Adrenal gland (tissue), 5 donors: ENCODE measurements around the gene REP15.

Experiments
- POLR2A ChIP-seq, 2 donors: fragments of 450-650 bp; IDR thresholded peaks; one replicate each; pipeline ENCODE4 v1.6.1; 2017; ENCODE audit warnings: antibody characterized with exemption in 2 of 2, mild to moderate bottlenecking in 2 of 2, moderate library complexity in 1 of 2
- TF ChIP-seq, protein P1 (sequence below), 6 experiments: fragments of 450-650 bp in 4 of 6; fragments of 200-600 bp in 2 of 6; sonication (generic) in 1 of 6; IDR thresholded peaks; 1 replicate in 5 of 6; 2 replicates in 1 of 6; pipeline versions ENCODE4 v1.5.1 to v1.8.0; 2016 to 2021; ENCODE audit warnings: antibody characterized with exemption in 6 of 6, mild to moderate bottlenecking in 2 of 6, moderate library complexity in 1 of 6
- donor health status: DM: no; HTN: no; CAD: no.

DNA sequence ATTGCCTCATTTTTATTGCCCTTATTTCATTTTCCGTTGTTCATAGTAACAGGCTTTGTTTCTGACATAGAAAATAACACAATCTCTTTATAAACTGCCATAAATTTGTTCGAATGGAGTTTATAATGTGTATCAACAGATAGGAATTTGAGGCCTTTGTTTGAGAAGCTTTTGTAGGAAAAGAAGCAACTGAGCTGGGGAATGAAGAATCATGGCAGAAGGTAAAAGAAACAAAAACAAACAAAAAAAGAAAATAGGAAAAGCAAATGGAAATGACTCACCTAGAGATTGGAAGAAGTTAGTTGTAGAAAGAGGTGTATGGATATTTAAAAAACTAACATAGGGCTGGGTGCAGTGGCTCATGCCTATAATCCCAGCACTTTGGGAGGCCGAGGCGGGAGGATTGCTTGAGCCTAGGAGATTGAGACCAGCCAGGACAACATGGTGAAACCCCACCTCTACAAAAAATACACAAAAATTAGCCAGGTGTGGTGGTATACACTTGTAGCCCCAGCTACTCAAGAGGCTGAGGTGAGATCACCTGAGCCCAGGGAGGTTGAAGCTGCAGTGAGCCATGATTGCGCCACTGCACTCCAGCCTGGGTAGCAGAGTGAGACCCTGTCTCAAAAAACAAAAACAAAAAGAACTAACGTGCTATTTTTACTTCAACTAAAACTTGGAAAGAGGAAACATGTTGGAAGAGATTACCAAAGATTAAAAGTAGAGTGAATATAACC lies 523 bp upstream of the REP15 start:
- TF ChIP-seq, protein P1, sequence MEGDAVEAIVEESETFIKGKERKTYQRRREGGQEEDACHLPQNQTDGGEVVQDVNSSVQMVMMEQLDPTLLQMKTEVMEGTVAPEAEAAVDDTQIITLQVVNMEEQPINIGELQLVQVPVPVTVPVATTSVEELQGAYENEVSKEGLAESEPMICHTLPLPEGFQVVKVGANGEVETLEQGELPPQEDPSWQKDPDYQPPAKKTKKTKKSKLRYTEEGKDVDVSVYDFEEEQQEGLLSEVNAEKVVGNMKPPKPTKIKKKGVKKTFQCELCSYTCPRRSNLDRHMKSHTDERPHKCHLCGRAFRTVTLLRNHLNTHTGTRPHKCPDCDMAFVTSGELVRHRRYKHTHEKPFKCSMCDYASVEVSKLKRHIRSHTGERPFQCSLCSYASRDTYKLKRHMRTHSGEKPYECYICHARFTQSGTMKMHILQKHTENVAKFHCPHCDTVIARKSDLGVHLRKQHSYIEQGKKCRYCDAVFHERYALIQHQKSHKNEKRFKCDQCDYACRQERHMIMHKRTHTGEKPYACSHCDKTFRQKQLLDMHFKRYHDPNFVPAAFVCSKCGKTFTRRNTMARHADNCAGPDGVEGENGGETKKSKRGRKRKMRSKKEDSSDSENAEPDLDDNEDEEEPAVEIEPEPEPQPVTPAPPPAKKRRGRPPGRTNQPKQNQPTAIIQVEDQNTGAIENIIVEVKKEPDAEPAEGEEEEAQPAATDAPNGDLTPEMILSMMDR (IDR thresholded peaks at IDR 0.05), result no peak
- no peak for TF ChIP-seq POLR2A (IDR thresholded peaks at IDR 0.05)
